Neural progenitor cell (in vitro differentiated cells): Measurements from ENCODE around the gene INO80C. TPM values are rescaled to one million over a fixed set of nuclear protein-coding genes. Genes with fewer than 3 reads are reported as not detected.

Source experiments
- DNase-seq: peaks from one replicate; pipeline ENCODE4 v3.0.0-alpha.2; 2016; ENCODE audit warnings: low spot score
- H2AFZ ChIP-seq: fragments of 200-600 bp; sonication (generic); replicated peaks from 2 replicates; pipeline ENCODE4 v1.6.1; 2016; ENCODE audit warnings: antibody characterized with exemption
- H3F3A ChIP-seq: fragments of 200-600 bp; sonication (generic); 2 replicates; pipeline ENCODE4 v1.6.1; 2016; ENCODE audit warnings: antibody characterized with exemption, low read depth
- H3K27ac ChIP-seq: fragments of 200-600 bp; sonication (generic); 2 replicates; pipeline ENCODE4 v1.5.1; 2016; ENCODE audit warnings: mild to moderate bottlenecking
- H3K27me3 ChIP-seq: fragments of 200-600 bp; sonication (generic); 2 replicates; pipeline ENCODE4 v1.6.1; 2016; ENCODE audit warnings: mild to moderate bottlenecking, moderate library complexity
- H3K36me3 ChIP-seq: fragments of 200-600 bp; sonication (generic); 2 replicates; pipeline ENCODE4 v1.5.1; 2016
- H3K4me1 ChIP-seq: fragments of 200-600 bp; sonication (generic); 2 replicates; pipeline ENCODE4 v1.6.1; 2016; ENCODE audit warnings: mixed run types
- H3K4me2 ChIP-seq: fragments of 200-600 bp; sonication (generic); 2 replicates; pipeline ENCODE4 v1.6.1; 2016
- H3K4me3 ChIP-seq: fragments of 200-600 bp; sonication (generic); 2 replicates; pipeline ENCODE4 v1.5.1; 2016
- H3K79me2 ChIP-seq: fragments of 200-600 bp; sonication (generic); 2 replicates; pipeline ENCODE4 v1.6.1; 2016; ENCODE audit warnings: low read depth
- H3K9ac ChIP-seq: fragments of 200-600 bp; sonication (generic); 2 replicates; pipeline ENCODE4 v1.6.1; 2016
- H3K9me3 ChIP-seq: fragments of 200-600 bp; sonication (generic); 2 replicates; pipeline ENCODE4 v1.5.1; 2016; ENCODE audit warnings: low read depth
- H4K20me1 ChIP-seq: fragments of 200-600 bp; sonication (generic); 2 replicates; pipeline ENCODE4 v1.6.1; 2016; ENCODE audit warnings: low read depth
- H3K27ac Mint-ChIP-seq: 3 replicates; pipeline ENCODE4 v1.8.0; 2021; ENCODE audit warnings: mixed read lengths
- H3K27me3 Mint-ChIP-seq: 2 replicates; pipeline ENCODE4 v1.8.0; 2022; ENCODE audit warnings: low read depth, mild to moderate bottlenecking, inconsistent platforms, moderate library complexity, mixed read lengths; ENCODE audit not compliant: insufficient read depth
- H3K36me3 Mint-ChIP-seq: 3 replicates; pipeline ENCODE4 v1.8.0; 2021; ENCODE audit warnings: mixed read lengths
- H3K4me1 Mint-ChIP-seq: 3 replicates; pipeline ENCODE4 v1.8.0; 2021; ENCODE audit warnings: mixed read lengths
- H3K4me3 Mint-ChIP-seq: 3 replicates; pipeline ENCODE4 v1.8.0; 2021; ENCODE audit warnings: mild to moderate bottlenecking, moderate library complexity, mixed read lengths
- H3K9me3 Mint-ChIP-seq: 3 replicates; pipeline ENCODE4 v1.8.0; 2020; ENCODE audit warnings: mixed read lengths
- EZH2 ChIP-seq: fragments of 200-600 bp; sonication (generic); IDR thresholded peaks from 2 replicates; pipeline ENCODE4 v1.6.1; 2017; ENCODE audit warnings: antibody characterized with exemption, mild to moderate bottlenecking, moderate library complexity
- EZH2phosphoT487 ChIP-seq: fragments of 200-600 bp; sonication (generic); IDR thresholded peaks from 2 replicates; pipeline ENCODE4 v1.6.1; 2017; ENCODE audit warnings: antibody characterized with exemption
- total RNA-seq: library from RNA; depleted of rRNA; stranded (reverse); fragments of >200 nt; gene quantifications from 2 replicates; pipeline ENCODE4 v1.2.3, GENCODE V29; 2015; ENCODE audit warnings: low replicate concordance
- TF ChIP-seq, protein P1 (sequence below): fragments of 200-600 bp; sonication (generic); IDR thresholded peaks from 2 replicates; pipeline ENCODE4 v1.5.1; 2017; ENCODE audit warnings: antibody characterized with exemption, mild to moderate bottlenecking

INO80C gene
- total RNA-seq, 1 donor from 2014 or later, result 13.2 TPM

- H4K20me1 ChIP-seq, result no peaks in the 10 kb centered on the region
These were observed 66.4 kb downstream of the INO80C start for GRCh38 chr18:35431374-35431741.

DNA sequence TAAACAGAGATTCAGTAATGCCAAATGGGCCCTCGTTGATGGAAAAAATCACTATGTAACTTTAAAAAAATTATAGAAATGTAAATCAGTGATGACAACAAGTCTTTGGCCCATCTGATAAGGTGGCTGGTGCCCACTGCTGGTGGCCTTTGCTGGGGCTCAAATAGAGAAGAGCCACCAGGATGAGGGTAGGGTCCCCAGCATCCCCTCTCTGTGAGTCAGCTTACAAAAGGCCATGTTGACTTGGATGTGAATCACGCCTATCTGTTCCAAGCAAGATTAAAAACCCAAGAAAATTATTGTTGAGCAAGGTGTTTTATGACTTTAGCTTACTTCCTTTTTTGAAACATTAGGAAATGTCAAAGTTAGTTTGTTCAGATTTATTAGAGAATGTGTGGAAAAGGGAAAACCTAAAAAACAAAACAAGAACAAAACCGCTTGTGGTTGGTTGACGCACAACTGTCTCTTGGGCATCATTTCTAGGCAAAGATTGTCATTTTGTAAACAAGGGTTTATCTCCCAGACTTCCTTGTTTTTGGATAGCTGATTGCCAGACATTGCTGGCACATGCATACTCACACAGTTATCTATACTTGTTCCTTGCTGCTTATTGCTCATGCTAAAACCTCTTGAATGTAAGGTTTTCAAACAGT is 66.9 kb downstream of the INO80C start:
- H3F3A ChIP-seq, result no peaks in the 10 kb centered on the region
- no peak overlapping the region for H3K4me3 ChIP-seq
- H3K79me2 ChIP-seq, result no peaks in the 10 kb centered on the region
- H3K27me3 ChIP-seq, result no peaks in the 10 kb centered on the region
- H3K4me2 ChIP-seq, result no peak overlapping the region
- no peak overlapping the region for H3K9ac ChIP-seq
- TF ChIP-seq EZH2 (no peak), EZH2phosphoT487 (no peak)
- TF ChIP-seq, protein P1, sequence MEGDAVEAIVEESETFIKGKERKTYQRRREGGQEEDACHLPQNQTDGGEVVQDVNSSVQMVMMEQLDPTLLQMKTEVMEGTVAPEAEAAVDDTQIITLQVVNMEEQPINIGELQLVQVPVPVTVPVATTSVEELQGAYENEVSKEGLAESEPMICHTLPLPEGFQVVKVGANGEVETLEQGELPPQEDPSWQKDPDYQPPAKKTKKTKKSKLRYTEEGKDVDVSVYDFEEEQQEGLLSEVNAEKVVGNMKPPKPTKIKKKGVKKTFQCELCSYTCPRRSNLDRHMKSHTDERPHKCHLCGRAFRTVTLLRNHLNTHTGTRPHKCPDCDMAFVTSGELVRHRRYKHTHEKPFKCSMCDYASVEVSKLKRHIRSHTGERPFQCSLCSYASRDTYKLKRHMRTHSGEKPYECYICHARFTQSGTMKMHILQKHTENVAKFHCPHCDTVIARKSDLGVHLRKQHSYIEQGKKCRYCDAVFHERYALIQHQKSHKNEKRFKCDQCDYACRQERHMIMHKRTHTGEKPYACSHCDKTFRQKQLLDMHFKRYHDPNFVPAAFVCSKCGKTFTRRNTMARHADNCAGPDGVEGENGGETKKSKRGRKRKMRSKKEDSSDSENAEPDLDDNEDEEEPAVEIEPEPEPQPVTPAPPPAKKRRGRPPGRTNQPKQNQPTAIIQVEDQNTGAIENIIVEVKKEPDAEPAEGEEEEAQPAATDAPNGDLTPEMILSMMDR, result no peak
- no peak overlapping the region for H3K4me3 Mint-ChIP-seq
- H3K9me3 Mint-ChIP-seq, result no peaks in the 10 kb centered on the region
- H3K4me1 ChIP-seq, result no peaks in the 10 kb centered on the region
- H3K36me3 ChIP-seq, result no peaks in the 10 kb centered on the region
- no peaks in the 10 kb centered on the region for H3K27me3 Mint-ChIP-seq
- H3K9me3 ChIP-seq, result no peaks in the 10 kb centered on the region
- H3K36me3 Mint-ChIP-seq, result no peaks in the 10 kb centered on the region
- no peak overlapping the region for H2AFZ ChIP-seq
- no peak for DNase-seq
- H3K4me1 Mint-ChIP-seq, result no peaks in the 10 kb centered on the region
- H3K27ac ChIP-seq, result no peak overlapping the region
- no peak overlapping the region for H3K27ac Mint-ChIP-seq
- no peaks in the 10 kb centered on the region for H4K20me1 ChIP-seq

More at GRCh38 chr18:35431374-35431741, 66.4 kb downstream of the INO80C start:
- Histone ChIP-seq H3K36me3 (no peaks in the 10 kb centered on the region), H3K27ac (no peak overlapping the region), H3K9me3 (no peaks in the 10 kb centered on the region), H2AFZ (no peak overlapping the region), H3F3A (no peaks in the 10 kb centered on the region), H3K27me3 (no peaks in the 10 kb centered on the region), H3K4me1 (no peaks in the 10 kb centered on the region), H3K4me2 (no peak overlapping the region), H3K9ac (no peak overlapping the region), H3K79me2 (no peaks in the 10 kb centered on the region), H3K4me3 (no peak overlapping the region)
- no peak overlapping the region for H3K4me3 Mint-ChIP-seq
- no peak for DNase-seq
- H3K27me3 Mint-ChIP-seq, result no peaks in the 10 kb centered on the region
- no peaks in the 10 kb centered on the region for H3K36me3 Mint-ChIP-seq
- H3K27ac Mint-ChIP-seq, result no peak overlapping the region
- no peaks in the 10 kb centered on the region for H3K9me3 Mint-ChIP-seq
- TF ChIP-seq, protein P1, result no peak
- TF ChIP-seq EZH2phosphoT487 (no peak), EZH2 (no peak)
- no peaks in the 10 kb centered on the region for H3K4me1 Mint-ChIP-seq

DNA sequence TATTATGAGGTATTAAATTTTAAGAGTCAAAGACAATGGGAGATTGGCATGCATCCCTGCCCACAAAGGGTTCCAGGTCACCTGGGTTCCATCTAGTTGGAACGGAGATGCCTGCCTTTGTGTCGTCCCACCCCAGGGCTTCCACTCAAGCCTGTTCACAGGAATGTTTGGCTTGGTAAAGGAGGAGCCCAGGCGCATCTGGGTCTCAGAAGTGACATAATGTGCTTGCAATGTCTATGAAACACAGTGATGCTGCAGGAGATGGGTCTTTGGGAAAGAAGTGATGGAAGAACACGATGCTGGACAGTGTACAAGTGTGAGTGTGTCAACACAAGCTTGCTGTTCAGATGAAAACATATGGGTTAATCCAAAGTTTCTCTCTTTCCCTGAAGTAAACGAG is 71.0 kb downstream of the INO80C start:
- Histone ChIP-seq H3K27ac (no peak overlapping the region), H3K4me3 (no peak overlapping the region), H3K9ac (no peak overlapping the region), H3K27me3 (no peaks in the 10 kb centered on the region), H2AFZ (no peak overlapping the region), H3K9me3 (no peaks in the 10 kb centered on the region), H3F3A (no peaks in the 10 kb centered on the region), H3K36me3 (no peaks in the 10 kb centered on the region), H3K4me1 (no peaks in the 10 kb centered on the region), H3K4me2 (no peak overlapping the region), H4K20me1 (no peaks in the 10 kb centered on the region), H3K79me2 (no peaks in the 10 kb centered on the region)
- TF ChIP-seq, protein P1, result no peak
- no peak for TF ChIP-seq EZH2phosphoT487
- Mint-ChIP-seq H3K27ac (no peak overlapping the region), H3K36me3 (no peaks in the 10 kb centered on the region), H3K4me3 (no peak overlapping the region), H3K9me3 (no peaks in the 10 kb centered on the region), H3K27me3 (peaks cover 5% of the 10 kb centered on the region), H3K4me1 (no peaks in the 10 kb centered on the region)
- DNase-seq, result no peak
